Lower leg skin (tissue), 3 donors: Measurements from ENCODE around the gene PDIA6.

Experiments used
- CTCF ChIP-seq, 3 donors: fragments of 450-650 bp; IDR thresholded peaks; one replicate each; pipeline ENCODE4 v1.5.1; 2016; ENCODE audit warnings: antibody characterized with exemption in 3 of 3, mild to moderate bottlenecking in 3 of 3, moderate library complexity in 2 of 3
- POLR2A ChIP-seq, 2 donors: fragments of 450-650 bp; IDR thresholded peaks; one replicate each; pipeline ENCODE4 v1.6.1; 2016 to 2017; ENCODE audit warnings: antibody characterized with exemption in 2 of 2, mild to moderate bottlenecking in 1 of 2, moderate library complexity in 1 of 2

GRCh38 chr2:10796703-10797102, 15.9 kb downstream of the PDIA6 start:
- TF ChIP-seq CTCF (IDR thresholded peaks at IDR 0.05) = no peak
- TF ChIP-seq POLR2A (IDR thresholded peaks at IDR 0.05) = no peak
